GM04504 (cell line): Measurements from ENCODE around the gene CD200R1L.
"Not testable (repeated sequence)": the region's sequence is repeated elsewhere in the genome, so short reads cannot be mapped to it uniquely, and the experiment has no call there.

ENCODE experiments used
- DNase-seq: peaks from one replicate; pipeline ENCODE4 v3.0.0-alpha.2; 2012; ENCODE audit warnings: low read depth

CD200R1L gene, protein sequence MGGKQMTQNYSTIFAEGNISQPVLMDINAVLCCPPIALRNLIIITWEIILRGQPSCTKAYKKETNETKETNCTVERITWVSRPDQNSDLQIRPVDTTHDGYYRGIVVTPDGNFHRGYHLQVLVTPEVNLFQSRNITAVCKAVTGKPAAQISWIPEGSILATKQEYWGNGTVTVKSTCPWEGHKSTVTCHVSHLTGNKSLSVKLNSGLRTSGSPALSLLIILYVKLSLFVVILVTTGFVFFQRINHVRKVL

DNA sequence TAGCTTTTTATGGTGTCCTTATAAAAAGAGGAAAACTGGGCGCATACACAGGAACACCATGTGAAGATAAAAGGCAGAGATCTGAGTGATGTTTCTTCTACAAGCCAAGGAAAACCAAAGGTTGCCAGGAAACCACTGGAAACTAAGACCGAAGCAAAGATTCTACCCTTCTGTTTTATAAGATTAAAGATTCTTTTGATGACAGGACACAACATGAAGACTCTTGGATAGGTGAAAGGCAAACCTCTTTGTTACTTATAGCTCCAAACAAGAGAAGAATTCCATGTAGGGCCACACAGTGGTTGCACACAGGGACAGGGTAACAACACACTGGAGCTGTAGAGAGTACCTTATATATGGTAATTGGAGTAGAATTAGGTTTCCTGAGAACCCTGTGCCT lies at the start of gene CD200R1L:
TSS of gene CD200R1L (minus strand) at position 101 of the 400 bp plus-strand sequence. CDS start 17,497 bp downstream, outside the sequence.
- no peak for DNase-seq

DNA sequence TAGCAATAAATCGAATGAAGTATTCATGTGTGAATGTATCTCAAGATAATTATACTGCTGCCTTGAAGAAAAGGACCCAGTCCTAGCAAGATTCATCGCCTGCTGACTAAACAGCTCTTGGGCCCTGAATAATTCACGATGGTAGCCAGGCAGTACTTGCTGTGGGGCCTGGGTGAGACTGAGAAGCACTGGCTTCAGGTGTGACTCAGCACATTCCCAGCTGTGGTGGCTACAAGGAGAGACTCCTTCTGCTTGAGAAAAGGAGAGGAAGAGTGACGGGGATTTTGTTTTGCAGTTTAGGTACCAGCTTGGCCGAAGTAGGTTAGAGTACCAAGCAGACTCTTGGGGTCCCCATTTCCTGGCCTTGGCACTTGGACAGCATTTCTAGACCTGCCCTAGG lies 47.6 kb upstream of the CD200R1L start:
- peak; percentile 1 for DNase-seq

DNA sequence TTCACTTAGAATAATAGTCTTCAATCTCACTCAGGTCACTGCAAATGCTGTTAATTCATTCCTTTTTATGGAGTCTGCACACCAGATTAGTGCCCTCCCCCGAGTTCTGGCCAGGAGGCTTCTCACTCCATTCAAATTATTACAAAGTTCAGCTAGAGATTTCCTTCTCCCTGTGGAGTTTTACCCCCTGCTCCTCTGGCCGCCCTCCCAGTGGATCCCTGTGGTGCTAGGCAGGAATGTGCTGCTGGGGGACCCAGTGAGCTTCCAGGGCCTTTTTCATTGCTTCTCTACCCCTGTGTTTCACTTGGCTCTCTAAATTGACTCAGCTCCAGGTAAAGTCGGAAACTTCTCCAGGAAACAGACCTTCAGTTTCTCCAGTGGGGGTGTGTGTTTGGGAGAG lies 42.7 kb upstream of the CD200R1L start:
- no peak for DNase-seq

DNA sequence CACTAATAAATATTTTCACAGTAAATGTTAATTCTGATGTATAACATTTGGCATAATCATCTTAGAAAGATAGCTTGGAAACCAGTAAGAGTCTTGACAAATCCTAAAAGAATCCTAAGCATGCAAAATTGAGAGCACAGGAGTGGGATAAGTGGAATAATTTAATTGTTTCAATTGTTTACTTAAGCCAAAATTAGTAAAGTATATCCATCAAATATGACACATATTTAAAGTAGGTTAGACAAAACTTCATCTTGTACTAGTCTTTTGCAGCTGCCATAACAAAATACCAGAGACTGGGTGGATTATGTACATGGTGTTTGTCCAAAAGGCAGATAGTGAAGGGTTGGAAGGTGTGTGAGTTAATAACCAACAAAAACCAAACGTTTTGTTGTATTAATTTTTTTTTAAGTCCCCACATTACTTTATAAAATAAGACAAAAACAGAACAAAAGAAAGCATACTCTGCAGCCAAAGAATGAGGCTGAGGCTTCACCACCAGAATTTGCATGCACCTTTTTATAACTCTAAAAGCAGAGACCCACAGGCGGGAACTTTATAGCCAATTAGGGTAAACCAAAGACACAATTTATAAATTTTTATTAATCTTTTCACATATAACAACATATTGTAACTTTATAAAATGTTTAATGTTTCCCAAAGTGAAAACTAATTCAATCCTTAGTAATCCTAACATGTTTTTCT lies 41.9 kb upstream of the CD200R1L start:
- DNase-seq, result no peak

DNA sequence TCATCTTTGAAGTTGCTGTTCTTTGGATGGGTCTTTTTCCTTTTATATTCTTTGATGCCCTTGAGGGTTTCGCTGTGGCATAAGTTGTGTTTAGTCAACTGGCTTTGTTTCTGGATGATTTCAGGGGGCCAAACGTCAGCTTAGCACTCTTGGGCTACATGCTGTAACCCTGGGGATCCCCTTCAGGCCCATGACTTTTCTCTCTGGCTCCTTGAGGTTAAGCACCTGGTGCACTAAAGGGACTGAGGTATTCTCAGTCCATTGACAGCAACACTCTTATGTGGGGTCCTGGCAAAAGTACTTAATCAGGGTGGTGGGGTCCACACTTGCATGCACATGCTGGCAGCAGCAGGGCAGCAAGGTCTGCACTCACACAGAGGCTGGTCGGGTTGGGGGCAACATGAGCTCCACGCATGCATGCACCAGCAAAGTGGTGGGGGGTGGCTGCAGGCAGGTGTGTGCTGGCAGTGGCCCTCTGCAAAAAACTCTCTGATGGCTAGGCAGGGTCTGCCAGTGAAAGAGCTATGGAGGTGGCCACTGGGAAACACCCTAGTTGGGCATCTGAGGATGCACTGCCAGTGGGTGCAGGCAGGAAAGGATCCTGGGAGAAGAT lies 38.1 kb upstream of the CD200R1L start:
- no peak for DNase-seq

DNA sequence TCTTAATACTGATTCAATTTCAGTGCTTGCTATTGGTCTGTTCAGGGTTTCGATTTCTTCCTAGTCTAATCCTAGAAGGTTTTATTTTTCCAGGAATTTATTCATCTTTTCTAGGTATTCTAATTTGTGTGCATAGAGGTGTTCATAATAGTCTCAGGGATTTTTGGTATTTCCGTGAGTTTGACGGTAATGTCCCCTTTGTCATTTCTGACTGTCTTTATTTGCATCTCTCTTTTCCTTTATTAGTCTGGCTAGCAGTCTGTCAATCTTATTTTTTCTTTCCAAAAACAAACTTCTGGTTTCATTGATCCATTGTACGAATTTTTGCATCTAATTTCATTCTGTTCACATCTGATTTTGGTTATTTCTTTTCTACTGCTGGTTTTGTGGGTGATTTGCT lies 35.2 kb upstream of the CD200R1L start:
- no peak for DNase-seq

DNA sequence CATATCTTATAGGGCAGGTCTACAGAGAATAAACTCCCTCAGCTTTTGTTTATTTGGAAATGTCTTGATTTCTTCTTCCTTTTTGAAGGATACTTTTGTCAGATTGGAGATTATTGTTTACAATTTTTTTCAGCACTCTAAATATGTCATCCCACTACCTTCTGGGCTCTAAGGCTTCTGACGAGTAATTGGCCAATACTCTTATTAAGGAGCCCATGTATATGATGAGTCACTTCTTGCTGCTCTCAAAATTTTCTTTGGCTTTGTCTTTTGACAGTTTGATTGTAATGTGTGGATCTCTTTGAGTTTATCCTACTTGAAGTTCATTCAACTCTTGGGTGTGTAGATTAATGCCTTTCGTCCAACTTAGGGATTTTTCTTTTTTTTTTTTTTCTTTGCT lies 28.9 kb upstream of the CD200R1L start:
- DNase-seq, result no peak

DNA sequence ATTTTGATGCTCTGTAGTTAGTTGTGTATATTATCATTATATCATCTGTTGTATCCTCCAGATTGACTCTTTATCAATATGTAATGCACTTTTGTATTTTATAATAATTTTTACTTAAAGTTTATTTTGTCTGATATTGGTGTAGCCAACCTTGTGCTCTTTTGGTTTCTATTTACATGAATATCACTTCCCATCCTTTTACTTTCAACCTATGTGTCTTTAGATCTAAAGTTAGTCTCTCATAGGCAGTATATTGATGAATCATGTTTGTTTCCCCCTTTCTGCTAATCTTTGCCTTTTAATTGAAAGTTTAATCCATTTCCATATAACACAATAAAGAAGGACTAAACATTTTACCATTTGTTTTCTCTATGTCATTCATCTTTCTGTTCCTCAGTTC lies 28.1 kb upstream of the CD200R1L start:
- DNase-seq, result no peak

DNA sequence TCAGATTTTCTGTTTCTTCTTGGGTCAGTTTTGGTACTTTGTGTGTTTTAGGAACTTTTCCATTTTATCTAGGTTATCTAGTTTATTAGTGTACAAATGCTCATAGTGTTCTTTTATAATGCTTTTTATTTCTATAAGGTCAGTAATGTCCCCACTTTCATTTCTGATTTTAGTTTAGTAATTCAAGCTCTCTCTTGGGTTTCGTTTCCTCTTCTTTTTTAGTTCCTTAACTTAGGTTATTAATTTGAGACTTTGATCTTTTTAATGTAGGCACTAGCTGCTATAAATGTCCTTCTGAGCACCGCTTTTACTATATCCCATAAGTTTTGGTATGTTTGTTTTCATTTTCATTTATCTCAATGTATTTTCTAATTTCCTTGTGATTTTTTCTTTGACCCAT lies 27.0 kb upstream of the CD200R1L start:
- no peak for DNase-seq

DNA sequence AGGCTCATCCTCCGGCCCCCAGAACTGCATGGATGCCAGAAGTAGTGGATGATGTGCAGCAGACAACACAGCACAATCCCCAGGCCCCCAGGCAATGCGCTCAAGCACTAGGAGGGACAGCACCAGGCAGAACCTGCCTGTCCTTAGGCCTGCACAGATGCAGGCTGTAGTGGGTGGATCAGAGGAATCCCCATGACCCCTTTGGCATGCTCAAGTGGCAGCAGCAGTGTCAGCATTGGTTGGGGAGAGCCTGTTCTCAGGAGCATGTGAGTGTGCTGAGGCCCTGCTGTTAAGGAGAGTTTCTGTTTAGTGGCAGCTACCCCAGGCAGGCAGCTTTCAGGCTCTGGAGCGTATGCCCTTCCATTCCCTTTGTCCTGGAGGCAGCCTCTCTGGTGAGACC lies 25.1 kb upstream of the CD200R1L start:
- no peak for DNase-seq

DNA sequence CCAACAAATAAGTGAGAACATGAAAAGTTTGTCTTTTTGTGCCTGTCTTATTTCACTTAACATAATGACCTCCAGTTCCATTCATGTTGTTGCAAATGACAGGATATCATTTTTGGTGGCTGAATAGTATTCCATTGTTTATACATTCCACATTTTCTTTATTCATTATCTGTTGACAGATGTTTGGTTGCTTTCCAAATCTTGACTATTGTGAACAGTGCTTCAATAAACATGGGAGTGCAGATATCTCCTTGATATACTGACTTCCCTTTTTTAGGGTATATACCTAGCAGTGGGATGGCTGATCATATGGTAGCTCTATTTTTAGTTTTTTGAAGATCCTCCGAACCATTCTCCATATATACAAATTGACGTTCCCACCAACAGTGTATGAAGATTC lies 19.1 kb upstream of the CD200R1L start:
- DNase-seq, result no peak

DNA sequence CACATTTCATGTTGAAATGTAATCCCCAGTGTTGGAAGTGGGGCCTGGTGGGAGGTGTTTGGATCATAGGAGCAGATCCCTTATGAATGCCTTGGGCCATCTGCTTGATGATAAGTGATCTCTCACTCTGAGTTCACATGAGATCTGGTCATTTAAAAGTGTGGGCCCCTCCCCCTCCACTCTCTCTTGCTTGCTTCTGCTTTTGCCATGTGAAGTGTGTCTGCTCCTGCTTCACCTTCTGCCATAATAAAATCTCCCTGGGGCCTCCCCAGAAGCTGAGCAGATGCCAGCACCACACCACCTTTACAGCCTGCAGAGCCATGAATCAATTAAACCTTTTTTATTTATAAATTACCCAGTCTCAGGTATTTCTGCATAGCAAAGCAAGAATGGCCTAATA lies 14.2 kb upstream of the CD200R1L start:
- no peak for DNase-seq

DNA sequence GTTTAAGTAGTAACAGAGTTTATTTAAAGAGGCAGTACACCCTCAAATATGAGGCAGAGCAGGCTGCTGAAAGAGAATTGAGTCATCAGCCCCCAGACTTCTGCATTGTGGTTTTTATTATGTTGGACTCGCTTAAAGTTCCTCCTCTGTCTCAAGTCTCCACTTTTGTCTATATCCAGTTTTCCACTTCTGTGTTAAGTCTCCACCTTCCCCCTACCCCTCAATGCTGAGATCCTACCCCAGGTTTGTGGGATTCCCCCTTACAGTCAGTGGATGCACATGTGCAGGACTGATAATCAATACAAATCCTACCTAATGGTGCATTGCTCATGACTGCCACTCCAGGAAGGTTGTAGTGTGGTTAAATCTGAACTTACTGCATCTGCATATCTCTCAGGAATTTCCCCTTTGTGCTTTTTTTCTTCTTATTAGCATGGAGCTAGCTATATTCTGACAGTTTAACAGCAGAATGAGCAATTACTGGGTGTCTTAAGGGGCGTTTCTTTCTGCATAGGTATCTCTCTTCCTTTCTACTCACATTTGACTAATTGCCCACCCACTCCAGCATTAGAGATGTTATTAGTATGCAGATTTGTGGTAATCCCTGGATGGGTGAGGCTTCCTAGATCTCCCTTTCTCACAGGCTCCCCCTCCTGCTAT lies 11.9 kb upstream of the CD200R1L start:
- no peak for DNase-seq

DNA sequence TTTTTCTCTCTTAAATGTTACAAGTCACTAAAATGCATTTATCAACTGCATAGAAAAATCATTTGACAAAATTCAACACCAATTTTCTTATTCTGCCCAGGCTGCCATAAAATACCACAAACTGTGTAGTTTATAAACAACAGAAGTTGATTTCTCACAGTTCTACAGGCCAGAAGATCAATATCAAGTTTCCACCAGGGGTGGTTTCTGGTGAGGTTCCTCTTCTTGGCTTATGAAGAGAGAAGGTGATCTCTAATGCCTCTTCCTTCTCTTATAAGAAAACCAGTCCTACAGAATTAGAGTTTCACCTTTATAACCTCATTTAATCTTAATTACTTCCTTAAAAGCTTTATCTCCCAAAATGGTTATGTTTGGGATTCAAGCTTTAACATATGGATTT lies 10.9 kb upstream of the CD200R1L start:
- DNase-seq, result no peak

DNA sequence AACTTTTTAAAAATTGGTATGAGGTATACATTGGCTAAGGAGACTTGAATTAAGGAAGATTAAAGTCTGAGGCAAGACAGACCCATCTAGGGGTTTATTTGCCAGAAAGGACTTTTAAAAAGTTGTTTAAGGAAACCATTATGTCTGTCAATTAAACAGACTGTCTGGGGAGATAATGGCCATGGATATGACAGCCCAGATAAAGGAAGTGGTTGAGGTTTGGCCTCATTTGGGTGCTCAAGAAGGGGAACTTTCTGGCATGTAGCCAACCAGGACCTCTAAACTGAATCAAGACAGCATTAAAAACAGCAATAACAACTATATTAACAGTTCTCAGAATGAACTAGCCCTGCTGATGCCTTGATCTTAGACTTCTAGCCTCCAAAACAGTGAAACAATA lies 9.9 kb upstream of the CD200R1L start:
- DNase-seq, result no peak

DNA sequence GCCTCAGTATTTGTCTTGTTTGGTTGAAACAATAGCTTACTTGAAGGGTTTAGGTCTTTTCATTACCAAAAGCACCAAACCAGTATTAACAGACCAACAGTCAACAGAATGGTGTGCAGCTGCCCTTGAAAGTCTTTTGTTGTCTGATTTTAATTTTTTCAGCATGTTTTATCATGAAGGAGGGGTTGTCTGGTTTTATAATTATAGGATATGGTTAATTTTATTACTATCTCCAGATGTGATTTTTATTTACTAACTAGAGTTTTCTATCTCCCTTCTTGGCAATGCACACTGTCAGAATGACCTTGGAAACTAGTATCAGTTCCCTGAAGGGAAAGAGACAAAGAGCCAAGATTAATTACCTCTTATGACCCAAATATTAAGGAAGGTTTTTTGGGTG lies 9.2 kb upstream of the CD200R1L start:
- DNase-seq, result no peak

DNA sequence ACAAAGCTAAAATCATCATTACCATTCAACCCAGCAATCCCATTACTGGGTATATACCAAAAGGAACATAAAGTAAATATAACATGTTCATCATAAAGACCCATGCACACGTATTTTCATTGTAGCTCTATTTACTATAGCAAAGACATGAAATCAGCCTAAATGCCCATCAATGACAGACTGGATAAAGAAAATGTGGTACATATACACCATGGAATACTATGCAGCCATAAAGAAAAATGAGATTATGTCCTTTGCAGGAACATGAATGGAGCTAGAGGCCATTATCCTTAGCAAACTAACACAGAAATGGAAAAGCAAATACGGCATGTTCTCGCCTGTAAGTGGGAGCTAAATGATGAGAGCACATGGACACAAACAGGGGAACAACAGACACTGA lies 8.4 kb upstream of the CD200R1L start:
- DNase-seq, result not testable (repeated sequence)

DNA sequence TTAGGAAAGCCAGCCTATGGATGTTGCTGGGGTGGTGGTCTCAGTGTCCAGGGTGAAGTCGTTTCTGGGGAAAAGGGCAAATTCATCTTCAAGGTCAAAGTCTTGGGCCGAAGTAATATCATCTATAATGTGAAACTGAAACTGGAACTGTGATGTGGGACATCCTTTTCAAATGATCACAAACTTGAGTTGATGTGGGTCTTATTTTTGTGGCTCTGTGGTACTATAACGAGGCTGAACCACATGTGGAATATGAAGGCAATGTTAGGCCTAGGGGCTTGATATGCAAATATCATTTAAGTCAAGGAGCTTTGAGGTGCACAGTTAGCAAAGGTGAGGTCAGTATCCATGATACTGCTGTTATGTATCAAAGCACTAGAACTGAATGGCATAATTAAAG lies 1.5 kb upstream of the CD200R1L start:
- no peak for DNase-seq

DNA sequence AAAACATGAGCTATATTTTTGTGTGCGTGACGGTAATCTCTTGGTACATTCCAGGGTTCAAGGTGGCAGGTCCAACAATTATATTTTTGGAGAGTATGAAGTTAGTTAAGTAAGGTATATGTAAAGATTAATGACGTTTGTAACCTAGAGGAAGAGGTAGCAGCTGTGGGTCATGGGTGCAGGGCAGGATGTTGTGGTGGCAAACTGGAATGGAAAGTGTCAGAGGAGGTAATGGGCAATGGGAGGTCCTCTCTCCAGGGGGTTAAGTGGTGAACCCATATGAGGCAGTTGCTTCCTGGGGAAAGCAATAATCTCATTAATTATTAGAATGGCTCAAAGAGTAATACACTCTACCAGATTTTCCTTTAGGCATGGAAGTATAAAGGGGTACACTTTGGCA lies 1.0 kb upstream of the CD200R1L start:
- DNase-seq, result no peak

DNA sequence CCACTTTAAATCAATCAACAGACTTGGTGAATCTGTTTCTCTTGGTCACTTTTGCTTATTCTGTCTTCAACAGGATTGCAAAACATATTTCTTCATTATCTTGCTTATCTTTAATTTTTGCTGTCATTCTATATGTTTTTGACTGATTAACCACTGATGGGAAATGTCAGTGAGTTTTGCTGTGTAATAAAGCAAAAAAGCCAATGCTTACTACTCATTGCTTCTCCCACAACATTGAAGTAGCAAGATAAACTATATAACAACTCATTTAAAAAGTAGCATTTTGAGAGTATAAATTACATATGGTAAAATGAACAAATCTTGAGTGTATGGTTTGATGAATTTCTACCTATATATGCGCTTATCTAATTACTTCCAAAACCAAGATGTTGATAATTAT lies 892 bp downstream of the CD200R1L start:
- no peak for DNase-seq

DNA sequence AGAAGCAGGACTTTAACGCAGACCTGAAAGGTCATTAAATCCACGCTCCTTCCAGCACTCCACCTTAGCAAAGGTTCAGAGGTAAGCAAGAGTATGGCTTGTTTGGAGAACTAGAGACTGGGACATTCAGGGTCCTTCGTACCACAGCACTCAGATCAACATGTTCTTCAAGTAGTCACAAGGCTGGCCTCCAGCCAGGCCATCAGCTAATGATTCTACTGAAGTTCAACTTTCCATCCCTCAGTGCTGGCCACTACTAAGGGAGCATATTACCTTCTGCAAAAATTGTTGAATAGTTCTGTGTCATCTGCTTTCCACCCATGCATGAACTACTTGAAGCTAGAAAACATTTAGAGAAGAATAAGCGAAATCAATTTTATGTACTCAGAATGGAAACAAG lies 17.6 kb downstream of the CD200R1L start:
- no peak for DNase-seq

DNA sequence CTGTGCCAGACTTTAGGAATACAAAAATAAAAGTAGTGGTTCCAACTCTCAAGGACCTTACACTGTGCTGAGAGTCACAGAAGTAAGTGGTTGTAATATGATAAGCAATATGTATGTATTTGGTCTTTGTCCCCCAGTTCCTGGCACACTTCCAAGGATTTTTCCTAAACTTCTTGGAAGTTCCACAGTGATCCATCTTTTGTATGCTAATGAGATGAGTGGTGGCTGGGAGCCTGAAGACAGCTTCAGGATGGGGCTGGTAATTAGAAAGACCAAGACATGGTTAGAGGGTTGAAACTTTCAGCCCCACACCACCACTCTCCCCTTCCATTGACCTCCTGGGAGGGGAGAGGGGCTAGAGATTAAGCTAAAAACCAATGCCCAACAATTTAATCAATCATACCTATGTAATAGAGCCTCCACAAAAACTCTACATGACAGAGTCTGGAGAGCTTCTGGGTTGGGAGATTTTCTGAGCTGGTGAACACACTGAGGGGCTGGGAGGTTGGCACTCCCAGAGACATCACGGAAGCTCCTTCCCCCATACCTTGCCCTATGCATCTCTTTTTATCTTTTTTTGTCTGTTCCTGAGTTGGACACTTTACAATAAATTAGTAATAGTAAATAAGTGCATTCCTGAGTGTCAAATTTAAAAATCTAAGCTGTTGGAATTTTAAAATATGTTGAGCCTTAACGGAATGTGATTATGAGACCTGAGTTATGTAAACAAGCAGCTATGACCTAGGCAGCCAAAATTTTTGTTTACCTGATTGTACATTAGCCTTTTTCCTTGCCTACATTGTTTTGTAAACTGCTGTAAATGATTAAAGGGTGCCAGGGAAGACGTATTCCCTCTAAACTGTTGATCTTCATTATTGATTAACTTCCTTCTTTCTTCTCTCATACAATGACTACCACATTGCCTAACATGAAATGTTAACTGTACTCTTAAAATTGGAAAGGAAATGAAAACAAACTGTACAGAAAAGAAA lies 24.3 kb downstream of the CD200R1L start:
- no peak for DNase-seq
